ENCODE data around the gene GSG1L. TPM values are rescaled to one million over a fixed set of nuclear protein-coding genes. Genes with fewer than 3 reads are reported as not detected.

GSG1L gene
- total and polyA plus RNA-seq, 9 of the 15 experiments (the other 6 are each of a cell fraction or from before 2014, with no cell fraction given) = not detected

- Histone ChIP-seq H2AFZ (ENCODE audit: low read depth, low read length) (no peak overlapping the region), H3K36me3 (ENCODE audit: control insufficient read depth, insufficient read depth, low read length) (no peaks in the 10 kb centered on the region), H3K9me1 (ENCODE audit: control insufficient read depth, insufficient read depth, low read length) (peaks cover 5% of the 10 kb centered on the region), H3K27ac (ENCODE audit: extremely low read depth, low read depth, low read length) (no peak overlapping the region), H3K27me3 (ENCODE audit: control insufficient read depth in 2 of 2, insufficient read depth in 2 of 2, low read length in 2 of 2) (no peaks in the 10 kb centered on the region), H4K20me1 (replicated peaks; ENCODE audit: control insufficient read depth, insufficient read depth, low read length) (no peaks in the 10 kb centered on the region), H3K79me2 (ENCODE audit: control insufficient read depth, insufficient read depth, low read length) (no peaks in the 10 kb centered on the region), H3K4me3 (no peak overlapping the region), H3K9ac (ENCODE audit: insufficient read depth in 1 of 2, low read depth in 2 of 2, low read length in 2 of 2) (no peak overlapping the region), H3K9me3 (replicated peaks; ENCODE audit: control insufficient read depth, insufficient read depth, low read depth, low read length) (0 out of 2 replicates have a peak, but pooled peaks cover 2% of the 10 kb centered on the region), H3K4me1 (replicated peaks in 1 of 2; ENCODE audit: control insufficient read depth in 2 of 2, insufficient read depth in 2 of 2, low read length in 2 of 2) (peaks cover 12 to 13% of the 10 kb centered on the region in 2 experiments; a peak in 4 of 5 replicates), H3K4me2 (ENCODE audit: insufficient read depth, low read length) (no peak overlapping the region)
- no peak for FAIRE-seq
- in situ Hi-C loops (cut with MboI) (no loop called here), intact Hi-C loops (cut with micrococcal nuclease) (no loop called here)
- no peak for DNase-seq (ENCODE audit: extremely low read depth in 1 of 4, low spot score in 3 of 4)
- CTCF ChIA-PET (ENCODE audit: low intra/inter-chr PET ratio) = no interaction called here
- POLR2A ChIA-PET = no interaction called here
- 93% methylated on average over 16 of the region's 16 CpGs for WGBS (ENCODE audit: insufficient coverage, low coverage, missing lambda C conversion rate)
- BruUV-seq (replicated peaks) = no TSS peak
- no peak for ATAC-seq
- no peak for TF ChIP-seq SPI1 (IDR thresholded peaks at IDR 0.05; ENCODE audit: borderline replicate concordance, low read depth, low read length)
- TF ChIP-seq OTX1 (CRISPR knock-in tag; IDR thresholded peaks at IDR 0.05) = no peak
- TF ChIP-seq USF1 (CRISPR knock-in tag; IDR thresholded peaks at IDR 0.05) = no peak
- TF ChIP-seq FOXA1 (IDR thresholded peaks at IDR 0.05; ENCODE audit: borderline replicate concordance) = no peak
- TF ChIP-seq FIP1L1 (IDR thresholded peaks at IDR 0.05; ENCODE audit: low read depth, low read length, poor library complexity, severe bottlenecking) = no peak
- no peak for TF ChIP-seq ELF1 (tag; IDR thresholded peaks at IDR 0.05)
Observed at GRCh38 chr16:27749946-27750345, 313.6 kb downstream of the GSG1L start.

Measured in K562 (cell line).